GM15510 (cell line): ENCODE data around the gene PROSER2.

Source experiments
- POLR2A ChIP-seq: IDR thresholded peaks from 3 replicates; pipeline ENCODE4 v1.6.1; 2011; ENCODE audit warnings: borderline replicate concordance; ENCODE audit not compliant: insufficient read length; ENCODE audit errors: extremely low read depth

Gene PROSER2

DNA sequence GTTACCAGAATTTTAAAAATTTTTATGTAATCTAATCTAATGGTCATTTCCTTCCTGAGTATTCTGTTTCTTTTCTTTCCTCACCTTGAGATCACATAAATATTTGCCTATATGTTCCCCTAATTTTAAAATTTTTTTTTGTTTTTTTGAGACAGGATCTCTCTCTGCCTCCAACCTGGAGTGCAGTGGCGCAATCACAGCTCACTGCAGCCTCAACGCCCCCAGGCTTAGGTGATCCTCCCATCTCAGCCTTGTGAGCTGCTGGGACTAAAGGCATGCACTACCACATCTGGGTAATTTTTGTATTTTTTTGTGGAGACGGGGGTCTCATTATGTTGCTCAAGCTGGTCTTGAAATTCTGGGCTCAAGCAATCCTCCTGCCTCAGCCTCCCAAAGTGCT, 4.1 kb upstream of the PROSER2 start:
- TF ChIP-seq POLR2A: no peak

DNA sequence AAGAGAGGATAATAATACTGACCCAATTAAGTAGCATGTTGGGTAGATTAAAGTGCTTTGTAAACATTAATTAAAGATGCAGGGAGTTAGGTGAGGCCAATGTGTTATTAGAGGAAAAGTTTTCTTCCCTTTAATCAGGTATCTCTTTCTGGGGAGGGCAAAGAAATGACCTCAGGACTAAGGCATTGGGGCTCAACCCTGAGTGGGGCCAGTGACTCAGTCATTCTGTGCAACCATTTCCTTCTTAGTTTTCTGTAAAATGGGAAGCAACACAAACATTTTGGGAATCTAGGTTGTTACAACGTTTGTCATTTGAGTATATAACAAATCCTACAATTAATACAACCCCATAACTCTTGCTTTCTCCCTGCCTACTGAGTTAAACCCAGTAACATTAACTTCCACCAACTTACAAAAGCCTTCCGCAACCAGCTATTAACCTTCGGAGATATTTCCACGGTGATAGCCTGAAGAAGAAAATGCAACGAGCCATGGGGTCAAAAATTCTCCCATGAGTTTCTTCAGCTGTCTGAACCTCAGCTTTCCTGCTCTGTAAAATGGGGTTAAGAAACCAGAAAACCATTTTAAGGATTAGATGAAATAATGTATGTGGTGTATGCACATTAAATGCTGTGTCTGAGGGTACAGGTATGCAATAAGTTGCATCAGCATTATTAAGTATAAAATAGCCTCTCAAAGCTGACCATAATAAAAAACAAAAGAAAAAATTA, 965 bp upstream of the PROSER2 start:
- TF ChIP-seq POLR2A: no peak

DNA sequence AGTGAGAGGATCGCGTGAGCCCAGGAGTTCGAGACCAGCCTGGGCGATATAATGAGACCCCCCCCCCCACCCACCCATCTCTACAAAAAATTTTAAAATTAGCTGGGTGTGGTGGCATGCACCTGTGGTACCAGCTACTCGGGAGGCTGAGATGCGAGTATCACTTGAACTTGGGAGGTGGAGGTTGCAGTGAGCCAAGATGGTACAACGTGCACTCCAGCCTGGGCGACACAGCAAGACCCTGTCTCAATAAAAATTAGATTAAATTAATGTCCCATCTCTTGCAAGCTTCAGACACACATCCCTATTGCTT, 391 bp upstream of the PROSER2 start:
- TF ChIP-seq POLR2A: no peak

DNA sequence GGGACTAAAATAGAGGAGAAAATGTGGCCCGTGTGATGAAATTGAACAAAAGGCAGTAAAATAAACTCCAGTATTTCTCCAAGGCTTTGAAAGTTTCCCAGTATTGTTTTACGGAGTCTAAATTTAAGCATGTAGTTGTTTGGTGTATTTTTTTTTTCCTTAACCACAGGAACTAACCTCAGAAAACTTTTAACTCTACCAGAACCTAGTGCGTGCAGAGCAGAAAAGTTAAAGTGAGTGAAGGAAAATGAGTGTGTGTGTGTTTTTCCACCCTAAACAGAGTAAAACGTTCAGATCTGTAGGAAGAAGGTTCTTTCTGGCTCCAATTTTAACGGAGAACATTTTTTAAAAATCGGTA, 812 bp downstream of the PROSER2 start:
- TF ChIP-seq POLR2A: no peak

DNA sequence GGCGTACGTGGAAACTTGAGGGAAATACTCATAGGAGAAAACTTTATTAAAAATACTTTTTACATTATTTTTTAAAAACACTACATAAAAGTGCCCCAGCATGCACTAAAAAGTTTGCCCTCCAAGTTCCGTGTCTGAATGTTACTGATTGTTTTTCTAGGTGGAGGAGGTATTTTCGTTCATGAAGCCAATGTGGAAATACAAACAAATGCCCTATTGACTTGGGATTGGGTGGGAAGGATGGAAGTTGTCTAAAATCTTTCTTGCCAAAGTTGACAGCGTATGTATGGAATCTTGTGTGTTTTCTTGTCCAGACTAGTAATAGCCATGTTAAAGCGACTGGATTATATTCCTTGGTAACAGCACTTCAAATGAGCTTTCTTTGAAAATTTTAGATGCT, 1.2 kb downstream of the PROSER2 start:
- TF ChIP-seq POLR2A: no peak

DNA sequence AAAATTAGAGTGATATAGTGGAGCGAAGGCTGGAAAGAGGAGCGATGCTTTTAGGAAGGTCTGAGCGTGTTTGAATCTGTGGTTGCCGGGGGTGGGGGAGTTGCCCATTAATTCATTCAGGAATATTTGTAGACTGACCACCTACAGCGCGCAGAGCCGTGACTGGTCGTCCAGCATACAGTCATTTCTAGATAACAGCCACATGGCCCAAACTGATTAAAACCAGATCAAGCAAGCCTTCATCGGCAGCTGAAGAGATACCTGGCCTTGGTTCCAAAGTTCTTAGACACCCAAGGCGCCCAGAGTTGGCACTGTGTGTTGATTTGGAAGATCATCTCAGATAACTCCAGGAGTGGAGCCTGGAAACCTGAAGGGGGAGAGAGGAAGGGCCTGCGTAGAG, 1.7 kb downstream of the PROSER2 start:
- TF ChIP-seq POLR2A: no peak

DNA sequence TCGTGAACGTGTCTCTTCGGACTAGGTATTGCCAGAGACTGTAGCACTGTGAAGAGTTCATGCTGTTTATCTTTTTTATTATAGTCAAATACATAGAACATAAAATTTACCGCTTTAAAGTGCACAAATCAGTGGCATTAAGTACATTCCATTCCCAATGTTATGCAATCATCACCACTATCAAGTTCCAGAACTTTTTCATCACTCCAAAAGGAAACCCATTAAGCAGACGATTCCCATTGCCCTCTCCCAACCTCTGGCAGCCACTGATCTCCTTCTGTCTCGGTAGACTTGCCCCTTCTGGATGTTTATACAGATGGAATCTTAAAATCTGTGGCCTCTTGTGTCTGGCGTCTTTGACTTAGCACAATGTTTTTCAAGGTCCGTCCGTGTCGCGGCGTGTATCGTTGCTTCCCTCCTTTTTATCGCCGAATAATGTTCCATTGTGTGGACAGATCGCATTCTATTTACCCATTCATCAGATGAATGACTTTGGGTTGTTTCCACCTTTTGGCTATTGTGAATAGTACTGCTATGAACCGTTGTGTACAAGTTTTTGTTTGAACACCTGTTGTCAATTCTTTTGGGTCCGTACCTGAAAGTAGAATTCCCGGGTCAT, 2.7 kb downstream of the PROSER2 start:
- no peak for TF ChIP-seq POLR2A

DNA sequence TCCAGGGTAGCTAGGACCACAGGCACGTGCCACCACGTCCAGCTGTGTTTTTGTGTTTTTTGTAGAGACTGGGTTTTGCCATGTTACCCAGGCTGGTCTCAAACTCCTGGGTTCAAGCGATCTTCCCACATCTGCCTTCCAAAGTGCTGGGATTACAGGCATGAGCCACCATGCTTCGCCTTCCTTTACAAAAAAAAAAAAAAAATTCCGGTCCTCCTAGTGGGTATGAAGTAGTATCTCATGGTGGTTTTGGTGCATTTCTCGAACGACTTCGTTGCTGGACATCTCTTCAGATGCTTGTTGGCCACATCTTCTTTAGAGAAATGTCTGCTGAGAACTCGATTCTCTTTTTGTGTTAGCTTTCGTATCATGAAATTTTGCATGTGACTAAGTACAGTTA, 3.9 kb downstream of the PROSER2 start:
- no peak for TF ChIP-seq POLR2A

DNA sequence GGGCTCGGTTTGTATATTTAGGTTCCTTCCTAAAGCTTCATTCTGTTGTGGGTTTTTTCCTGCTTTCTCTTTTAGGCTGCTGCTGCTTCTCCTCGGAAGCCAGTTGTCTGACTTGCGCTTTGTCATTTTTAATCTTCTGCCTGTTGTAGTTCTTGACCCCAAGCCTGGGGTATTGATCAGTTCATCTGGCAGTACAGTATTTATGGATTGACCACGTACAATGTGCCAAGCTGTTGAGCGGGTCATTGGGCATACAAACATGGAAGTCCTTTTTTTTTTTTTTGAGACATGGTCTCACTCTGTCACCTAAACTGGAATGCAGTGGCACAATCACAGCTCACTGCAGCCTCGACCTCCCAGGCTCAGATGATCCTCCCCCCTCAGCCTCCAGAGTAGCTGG, 4.3 kb downstream of the PROSER2 start:
- TF ChIP-seq POLR2A: no peak

DNA sequence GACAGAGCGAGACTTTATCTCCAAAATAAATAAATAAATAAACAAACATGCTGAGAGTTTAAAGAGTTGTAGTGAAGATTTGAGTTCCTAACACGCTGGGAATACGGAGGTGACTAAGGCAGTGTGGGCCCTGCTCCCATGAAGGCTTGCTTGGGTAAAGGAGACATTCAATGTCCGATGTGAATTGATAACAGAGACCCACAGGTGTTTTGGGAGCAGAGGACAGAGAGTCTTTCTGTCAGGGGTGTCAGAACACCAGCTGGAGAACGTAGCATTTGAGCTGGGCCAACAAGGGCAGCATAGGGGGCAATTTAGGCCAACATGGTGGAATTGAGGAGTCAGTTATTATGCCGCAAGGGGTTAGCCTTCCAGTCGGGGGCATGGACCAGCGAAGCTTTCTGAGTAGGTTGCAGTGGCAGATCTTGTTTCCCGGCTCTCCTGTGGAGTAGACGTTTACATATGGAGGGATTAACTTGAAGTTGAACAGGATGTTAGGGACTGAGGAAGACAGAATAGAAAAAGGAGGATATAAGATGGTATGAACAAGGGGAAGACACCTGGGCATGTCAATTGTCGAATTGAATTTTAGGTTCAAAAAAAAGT, 5.6 kb downstream of the PROSER2 start:
- TF ChIP-seq POLR2A: no peak

DNA sequence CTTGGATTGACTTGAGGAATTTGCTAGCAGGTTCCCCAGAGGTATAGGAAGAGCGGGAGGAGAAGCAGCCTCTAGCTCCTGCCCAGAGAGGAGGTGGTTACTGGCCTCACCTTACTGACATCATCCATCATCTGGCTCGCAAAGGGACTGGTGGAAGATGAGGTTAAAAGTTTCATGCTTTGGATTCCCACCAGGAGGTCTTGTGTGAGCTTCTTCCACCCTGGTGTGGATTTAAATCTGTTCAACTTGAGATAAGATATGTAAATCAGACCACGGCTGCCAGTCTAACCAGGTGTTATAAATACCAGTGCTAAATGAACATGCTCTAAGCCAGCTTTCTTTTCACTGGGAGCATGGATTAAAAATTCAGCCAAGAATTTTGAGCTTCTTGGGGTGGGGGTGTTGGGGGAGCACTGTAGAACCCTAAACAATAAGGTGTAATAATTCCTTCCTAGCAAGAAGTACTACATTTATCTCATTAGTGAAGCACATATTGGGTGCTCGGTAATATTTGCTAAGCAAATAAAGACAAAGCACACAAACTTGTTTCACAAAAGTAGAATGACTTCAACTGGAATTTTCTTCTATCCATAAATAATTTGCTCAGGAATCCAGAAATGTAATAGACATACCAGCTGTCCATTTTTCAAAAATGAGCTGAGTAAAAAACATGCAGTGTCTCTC, 7.8 kb downstream of the PROSER2 start:
- TF ChIP-seq POLR2A: no peak

DNA sequence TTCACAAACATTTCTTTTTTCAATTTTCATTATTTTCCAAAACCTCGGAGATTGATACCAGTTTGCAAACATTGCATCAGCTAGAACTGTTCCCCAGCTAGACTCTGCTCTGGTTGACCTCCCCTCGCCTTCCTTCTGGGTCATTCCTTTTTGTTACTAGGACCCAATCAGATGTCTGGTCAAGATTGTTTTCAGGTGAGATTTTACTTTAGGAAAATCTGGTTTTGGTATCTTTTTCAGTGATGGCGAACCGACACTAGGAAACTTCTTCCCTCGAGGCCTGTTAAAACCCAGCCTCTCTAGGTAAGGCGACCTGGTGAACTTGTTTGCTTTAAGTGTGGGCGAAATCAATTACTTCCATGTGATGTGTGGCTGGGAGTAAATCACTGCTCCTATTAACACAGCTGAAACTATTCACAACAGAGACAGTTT, 8.4 kb downstream of the PROSER2 start:
- no peak for TF ChIP-seq POLR2A

DNA sequence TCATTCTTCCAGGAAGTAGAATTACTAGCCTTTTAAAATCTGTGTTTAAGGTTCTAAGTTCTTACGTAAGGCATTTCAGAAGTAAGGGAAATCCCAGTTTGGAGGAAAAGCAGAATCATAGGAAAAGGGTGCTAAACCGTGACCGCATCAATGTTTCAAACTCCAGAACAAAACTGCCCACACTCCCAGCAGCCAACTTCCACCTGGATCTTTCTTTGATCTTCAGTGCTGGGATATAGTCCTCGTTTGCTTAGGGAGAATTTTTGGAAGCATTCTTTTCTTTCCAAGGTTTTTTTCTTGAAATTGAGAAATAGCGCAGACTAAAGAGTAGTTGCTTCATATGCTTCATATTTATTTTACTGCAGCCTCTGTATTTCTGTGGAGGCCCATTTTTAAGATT, 8.9 kb downstream of the PROSER2 start:
- no peak for TF ChIP-seq POLR2A

DNA sequence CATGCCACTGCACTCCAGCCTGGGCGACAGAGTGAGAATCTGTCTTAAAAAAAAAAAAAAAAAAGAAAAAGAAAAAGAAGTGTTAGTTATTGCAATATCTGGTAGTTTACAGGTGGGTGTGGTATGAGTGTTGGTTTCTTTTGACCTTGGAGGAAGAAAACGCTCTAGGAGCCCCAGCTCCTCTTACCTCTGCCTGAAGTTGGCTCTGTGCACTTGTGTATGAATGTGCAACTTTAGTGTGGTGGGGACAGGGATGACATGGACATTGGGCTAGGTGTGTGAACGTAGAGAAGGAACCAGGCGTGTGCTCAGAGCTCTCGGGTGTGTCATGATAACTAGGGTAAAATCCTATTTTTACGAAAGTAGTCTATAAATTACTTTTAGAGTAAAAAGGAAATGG, 11.9 kb downstream of the PROSER2 start:
- no peak for TF ChIP-seq POLR2A

DNA sequence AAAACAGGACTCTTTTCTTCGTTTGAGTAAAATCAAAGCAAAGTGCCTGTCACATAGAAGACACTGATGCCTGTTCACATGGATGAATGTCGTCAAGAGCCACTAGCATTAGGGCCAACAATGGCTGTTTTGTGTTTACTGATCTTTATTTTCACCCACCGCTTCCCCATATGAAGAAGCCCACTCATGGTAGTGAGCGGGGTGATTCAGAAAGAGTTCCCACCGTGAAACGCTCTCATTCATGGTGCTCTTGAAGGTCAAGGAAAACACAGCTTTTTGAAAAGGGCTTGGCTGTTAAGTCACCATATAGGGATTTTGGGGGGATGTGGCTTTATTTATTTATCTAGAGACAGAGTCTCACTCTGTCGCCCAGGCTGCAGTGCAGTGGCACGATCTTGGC, 12.5 kb downstream of the PROSER2 start:
- TF ChIP-seq POLR2A: no peak
